OCI-LY7 (cell line): ENCODE measurements around the gene AXIN1.

Experiments
- CTCF ChIP-seq: fragments of 200-600 bp; sonication (generic); conservative IDR thresholded peaks from 2 replicates; pipeline ENCODE4 v1.5.1; 2014; ENCODE audit warnings: mild to moderate bottlenecking, antibody characterized with exemption, low read length, moderate library complexity, mixed read lengths
- EZH2phosphoT487 ChIP-seq: fragments of 200-600 bp; sonication (generic); IDR thresholded peaks from 2 replicates; pipeline ENCODE4 v1.6.1; 2018; ENCODE audit warnings: low read depth, borderline replicate concordance, mild to moderate bottlenecking, mixed run types, antibody characterized with exemption, low read length, moderate library complexity, mixed read lengths

GRCh38 chr16:375927-376816, 23.6 kb upstream of the AXIN1 start:
- TF ChIP-seq CTCF = no peak
- no peak for TF ChIP-seq EZH2phosphoT487
